ENCODE data around the gene ABCC10. TPM values are rescaled to one million over a fixed set of nuclear protein-coding genes. Genes with fewer than 3 reads are reported as not detected.
"Not testable (repeated sequence)": the region's sequence is repeated elsewhere in the genome, so short reads cannot be mapped to it uniquely, and the experiment has no call there.

Gene ABCC10
- total RNA-seq, 1 experiment from 2014 or later = 31.8 TPM

DNA sequence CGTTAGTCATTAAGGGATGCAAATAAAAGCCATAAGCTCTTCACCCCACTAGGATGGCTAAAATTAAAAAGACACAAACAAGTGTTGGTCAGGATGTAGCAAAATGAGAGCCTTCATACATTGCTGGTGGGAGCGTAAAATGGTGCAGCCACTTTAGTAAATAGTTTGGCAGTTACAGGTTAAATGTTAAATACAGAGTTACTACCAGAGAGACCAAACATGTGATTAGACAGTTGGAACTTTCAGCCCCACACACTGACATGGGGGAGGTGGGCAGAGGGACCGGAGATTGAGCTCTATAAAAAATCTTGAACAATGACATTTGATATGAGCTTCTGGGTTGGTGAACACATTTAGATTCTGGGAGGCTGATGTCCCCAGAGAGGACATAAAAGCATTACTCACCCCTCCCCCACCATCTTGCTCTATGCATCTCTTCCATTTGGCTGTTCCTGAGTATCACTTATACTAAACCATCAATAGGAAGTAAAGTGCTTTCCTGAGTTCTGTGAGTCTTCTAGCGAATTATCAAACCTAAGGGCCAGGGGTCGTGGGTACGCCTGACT, 37.5 kb upstream of the ABCC10 start:
- no peak overlapping the region for H3K27ac ChIP-seq (ENCODE audit: insufficient read length, low read depth, low read length)
- H4K5ac ChIP-seq (ENCODE audit: insufficient read length, low read depth, low read length) = no peak overlapping the region
- H2AFZ ChIP-seq (ENCODE audit: low read length) = no peak overlapping the region
- H3K4ac ChIP-seq (ENCODE audit: low read depth, low read length) = no peak overlapping the region
- no peaks in the 10 kb centered on the region for H3K9me3 Mint-ChIP-seq
- no peak overlapping the region for H3K18ac ChIP-seq (ENCODE audit: insufficient read length, low read depth, low read length)
- H3K79me2 ChIP-seq (ENCODE audit: insufficient read depth, low read length) = no peaks in the 10 kb centered on the region
- no peaks in the 10 kb centered on the region for H3K23me2 ChIP-seq (ENCODE audit: insufficient read length, low read depth, low read length, poor library complexity, severe bottlenecking)
- no peak overlapping the region for H2BK20ac ChIP-seq (ENCODE audit: low read depth, low read length, poor library complexity, severe bottlenecking)
- H3K4me1 Mint-ChIP-seq = peaks cover 9 to 27% of the 10 kb centered on the region in 2 experiments
- no peak for DNase-seq
- H2BK120ac ChIP-seq (ENCODE audit: low read depth, low read length, poor library complexity, severe bottlenecking) = no peak overlapping the region
- H3K27me3 ChIP-seq (ENCODE audit: insufficient read depth, low read length) = no peaks in the 10 kb centered on the region
- H2AK5ac ChIP-seq (ENCODE audit: insufficient read length, low read length) = no peak overlapping the region
- no peaks in the 10 kb centered on the region for H3K36me3 Mint-ChIP-seq (ENCODE audit: insufficient read depth in 1 of 3, low read depth in 3 of 3)
- peaks cover 6% of the 10 kb centered on the region for H3K27me3 Mint-ChIP-seq (ENCODE audit: low read depth)
- H3K4me1 ChIP-seq (ENCODE audit: insufficient read depth, low read length) = peaks cover 3% of the 10 kb centered on the region; the same call in 1 of the 2 replicates
- H2BK15ac ChIP-seq (ENCODE audit: low read depth, low read length) = no peak overlapping the region
- H3K79me1 ChIP-seq (ENCODE audit: insufficient read depth, low read depth, low read length, poor library complexity, severe bottlenecking) = no peaks in the 10 kb centered on the region
- no peak overlapping the region for H4K91ac ChIP-seq (ENCODE audit: insufficient read length, low read depth, low read length)
- no peak overlapping the region for H3K4me3 Mint-ChIP-seq
- H3K9ac ChIP-seq (ENCODE audit: extremely low read depth, insufficient read length, low read length) = no peak overlapping the region
- no peak overlapping the region for H4K8ac ChIP-seq (replicated peaks; ENCODE audit: insufficient read length, low read depth, low read length)
- no peak overlapping the region for H2BK12ac ChIP-seq (ENCODE audit: insufficient read length, low read depth, low read length)
- H3K9me3 ChIP-seq (ENCODE audit: control insufficient read depth, low read depth, low read length) = no peaks in the 10 kb centered on the region
- H4K20me1 ChIP-seq (ENCODE audit: control insufficient read depth, insufficient read depth, insufficient read length) = no peaks in the 10 kb centered on the region
- no peak overlapping the region for H2BK5ac ChIP-seq (ENCODE audit: insufficient read length, low read length)
- H3K23ac ChIP-seq (ENCODE audit: insufficient read length, low read depth, low read length) = no peak overlapping the region
- no peak overlapping the region for H3T11ph ChIP-seq (ENCODE audit: low read length)
- no CpG with 5 or more reads among the region's 6 CpGs for WGBS (ENCODE audit: extremely low coverage, insufficient read length, low lambda C conversion rate)
- H3K4me2 ChIP-seq (ENCODE audit: insufficient read depth, insufficient read length, low read length) = no peak overlapping the region
- H3K14ac ChIP-seq (ENCODE audit: insufficient read depth, low read length) = no peak overlapping the region
- H3K27ac Mint-ChIP-seq = no peak overlapping the region
- no peak overlapping the region for H3K56ac ChIP-seq (ENCODE audit: insufficient read length, low read depth, low read length)
- TF ChIP-seq, protein P1, sequence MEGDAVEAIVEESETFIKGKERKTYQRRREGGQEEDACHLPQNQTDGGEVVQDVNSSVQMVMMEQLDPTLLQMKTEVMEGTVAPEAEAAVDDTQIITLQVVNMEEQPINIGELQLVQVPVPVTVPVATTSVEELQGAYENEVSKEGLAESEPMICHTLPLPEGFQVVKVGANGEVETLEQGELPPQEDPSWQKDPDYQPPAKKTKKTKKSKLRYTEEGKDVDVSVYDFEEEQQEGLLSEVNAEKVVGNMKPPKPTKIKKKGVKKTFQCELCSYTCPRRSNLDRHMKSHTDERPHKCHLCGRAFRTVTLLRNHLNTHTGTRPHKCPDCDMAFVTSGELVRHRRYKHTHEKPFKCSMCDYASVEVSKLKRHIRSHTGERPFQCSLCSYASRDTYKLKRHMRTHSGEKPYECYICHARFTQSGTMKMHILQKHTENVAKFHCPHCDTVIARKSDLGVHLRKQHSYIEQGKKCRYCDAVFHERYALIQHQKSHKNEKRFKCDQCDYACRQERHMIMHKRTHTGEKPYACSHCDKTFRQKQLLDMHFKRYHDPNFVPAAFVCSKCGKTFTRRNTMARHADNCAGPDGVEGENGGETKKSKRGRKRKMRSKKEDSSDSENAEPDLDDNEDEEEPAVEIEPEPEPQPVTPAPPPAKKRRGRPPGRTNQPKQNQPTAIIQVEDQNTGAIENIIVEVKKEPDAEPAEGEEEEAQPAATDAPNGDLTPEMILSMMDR (conservative IDR thresholded peaks at IDR 0.05) = no peak

DNA sequence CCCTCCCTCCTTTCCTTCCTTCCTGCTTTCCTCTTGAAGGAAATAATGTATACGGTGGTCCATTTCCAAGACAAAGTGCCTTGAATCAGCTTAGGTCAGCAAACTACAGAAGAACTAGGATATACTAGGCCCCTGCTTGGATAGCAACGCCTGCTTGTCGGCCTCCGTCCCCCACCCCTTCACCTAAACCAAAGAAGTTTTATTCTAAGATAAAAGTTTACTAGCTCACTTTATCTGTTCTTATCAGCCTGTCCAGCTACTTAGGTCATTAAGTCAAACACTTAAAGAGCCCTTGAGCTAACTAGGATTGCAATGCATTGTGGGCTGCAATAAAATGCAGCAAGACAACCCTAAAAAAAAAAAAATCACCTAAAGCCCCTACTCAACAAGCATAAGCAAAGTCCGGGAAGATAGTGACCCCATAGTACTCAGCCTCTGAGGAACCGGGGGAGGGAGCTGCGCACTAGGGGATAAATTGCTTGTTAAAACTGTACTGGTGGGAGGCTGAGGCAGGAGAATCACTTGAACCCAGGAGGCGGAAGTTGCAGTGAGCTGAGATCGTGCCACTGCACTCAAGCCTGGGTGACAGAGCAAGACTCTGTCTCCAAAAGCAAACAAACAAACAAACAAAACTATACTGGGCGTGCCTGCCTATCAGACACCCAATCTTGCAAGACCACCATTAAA, 36.4 kb upstream of the ABCC10 start:
- no CpG with 5 or more reads among the region's 10 CpGs for WGBS (ENCODE audit: extremely low coverage, insufficient read length, low lambda C conversion rate)
- not testable (repeated sequence) for H3K36me3 Mint-ChIP-seq (ENCODE audit: insufficient read depth in 1 of 3, low read depth in 3 of 3); H2BK20ac ChIP-seq (ENCODE audit: low read depth, low read length, poor library complexity, severe bottlenecking); H2BK5ac ChIP-seq (ENCODE audit: insufficient read length, low read length); H2BK15ac ChIP-seq (ENCODE audit: low read depth, low read length); H4K8ac ChIP-seq (replicated peaks; ENCODE audit: insufficient read length, low read depth, low read length); H3K9me3 Mint-ChIP-seq; H3K27ac Mint-ChIP-seq; H2AK5ac ChIP-seq (ENCODE audit: insufficient read length, low read length); H3K4ac ChIP-seq (ENCODE audit: low read depth, low read length); H3K4me2 ChIP-seq (ENCODE audit: insufficient read depth, insufficient read length, low read length); H4K20me1 ChIP-seq (ENCODE audit: control insufficient read depth, insufficient read depth, insufficient read length); H4K5ac ChIP-seq (ENCODE audit: insufficient read length, low read depth, low read length); H3K23ac ChIP-seq (ENCODE audit: insufficient read length, low read depth, low read length); DNase-seq; H3T11ph ChIP-seq (ENCODE audit: low read length); H3K9ac ChIP-seq (ENCODE audit: extremely low read depth, insufficient read length, low read length); H3K27me3 ChIP-seq (ENCODE audit: insufficient read depth, low read length); H2BK120ac ChIP-seq (ENCODE audit: low read depth, low read length, poor library complexity, severe bottlenecking); H3K9me3 ChIP-seq (ENCODE audit: control insufficient read depth, low read depth, low read length); H3K27me3 Mint-ChIP-seq (ENCODE audit: low read depth); H3K27ac ChIP-seq (ENCODE audit: insufficient read length, low read depth, low read length); H2BK12ac ChIP-seq (ENCODE audit: insufficient read length, low read depth, low read length); H2AFZ ChIP-seq (ENCODE audit: low read length); H3K79me1 ChIP-seq (ENCODE audit: insufficient read depth, low read depth, low read length, poor library complexity, severe bottlenecking); H3K4me1 ChIP-seq (ENCODE audit: insufficient read depth, low read length); H3K14ac ChIP-seq (ENCODE audit: insufficient read depth, low read length); H3K56ac ChIP-seq (ENCODE audit: insufficient read length, low read depth, low read length); H3K23me2 ChIP-seq (ENCODE audit: insufficient read length, low read depth, low read length, poor library complexity, severe bottlenecking); H4K91ac ChIP-seq (ENCODE audit: insufficient read length, low read depth, low read length); H3K18ac ChIP-seq (ENCODE audit: insufficient read length, low read depth, low read length); H3K79me2 ChIP-seq (ENCODE audit: insufficient read depth, low read length); H3K4me3 Mint-ChIP-seq
- H3K4me1 Mint-ChIP-seq = peaks cover 9 to 30% of the 10 kb centered on the region in 2 experiments
